Measurements from ENCODE around the gene GPR158.

GPR158 gene

DNA sequence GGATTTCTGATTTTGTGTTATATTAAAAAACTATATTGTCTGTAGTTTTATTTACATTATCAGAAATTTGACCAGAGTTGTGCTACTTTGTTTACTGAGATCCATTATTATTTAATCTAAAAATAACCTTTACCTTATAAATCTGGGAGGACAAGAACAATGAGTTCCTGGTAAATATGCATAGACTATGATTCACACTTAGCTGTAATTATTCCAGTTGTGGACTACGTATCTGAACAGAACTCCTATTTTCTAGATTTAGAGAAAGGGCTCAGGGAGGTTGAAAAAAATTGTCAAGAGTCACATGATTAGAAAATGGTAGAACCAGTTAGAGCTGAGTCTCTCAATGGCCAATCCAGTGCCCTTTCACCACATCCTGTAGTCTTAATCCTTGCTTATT is 4.2 kb upstream of the GPR158 start:
- H3K9ac ChIP-seq (ENCODE audit: low read depth, low read length, poor library complexity, severe bottlenecking) = no peak overlapping the region
- H3K27me3 ChIP-seq (ENCODE audit: insufficient read depth, low read length, poor library complexity, severe bottlenecking) = no peaks in the 10 kb centered on the region
- TF ChIP-seq CTCF (conservative IDR thresholded peaks at IDR 0.05; ENCODE audit: low read length) = no peak
- TF ChIP-seq EZH2phosphoT487 (IDR thresholded peaks at IDR 0.05; ENCODE audit: borderline replicate concordance) = no peak

GRCh38 chr10:25175527-25176420 is 973 bp downstream of the GPR158 start:
- H3K27me3 ChIP-seq (ENCODE audit: insufficient read depth, low read length, poor library complexity, severe bottlenecking) = no peaks in the 10 kb centered on the region
- H3K9me2 ChIP-seq (replicated peaks; ENCODE audit: low read depth, low read length) = no peaks in the 10 kb centered on the region; the same call in 1 of the 2 replicates
- no peak overlapping the region for H3K9ac ChIP-seq (ENCODE audit: low read depth, low read length, poor library complexity, severe bottlenecking)
- H3K4me3 ChIP-seq (ENCODE audit: low read length, poor library complexity, severe bottlenecking) = no peak overlapping the region
- H3K9me3 ChIP-seq (ENCODE audit: insufficient read depth, low read depth, low read length) = no peaks in the 10 kb centered on the region
- H3K4me1 ChIP-seq (ENCODE audit: insufficient read depth, low read length, poor library complexity, severe bottlenecking) = no peaks in the 10 kb centered on the region
- H3K79me2 ChIP-seq (ENCODE audit: insufficient read depth, low read length) = no peaks in the 10 kb centered on the region
- no peak overlapping the region for H3K4me2 ChIP-seq (ENCODE audit: low read depth, low read length, poor library complexity, severe bottlenecking)
- no peaks in the 10 kb centered on the region for H4K20me1 ChIP-seq (ENCODE audit: insufficient read depth, low read length, poor library complexity, severe bottlenecking)
- H3K36me3 ChIP-seq (ENCODE audit: insufficient read depth, low read length) = no peaks in the 10 kb centered on the region
- H2AFZ ChIP-seq (ENCODE audit: low read length) = no peak overlapping the region
- no peaks in the 10 kb centered on the region for H3F3A ChIP-seq (ENCODE audit: low read depth)
- TF ChIP-seq CTCF (conservative IDR thresholded peaks at IDR 0.05; ENCODE audit: low read length) (no peak), EZH2phosphoT487 (IDR thresholded peaks at IDR 0.05; ENCODE audit: borderline replicate concordance) (no peak)

More for the DNA sequence above, 4.2 kb upstream of the GPR158 start:
- Histone ChIP-seq H3F3A (ENCODE audit: low read depth) (no peaks in the 10 kb centered on the region), H3K79me2 (ENCODE audit: insufficient read depth, low read length) (no peaks in the 10 kb centered on the region), H3K9me2 (replicated peaks; ENCODE audit: low read depth, low read length) (no peaks in the 10 kb centered on the region), H4K20me1 (ENCODE audit: insufficient read depth, low read length, poor library complexity, severe bottlenecking) (no peaks in the 10 kb centered on the region), H3K9me3 (ENCODE audit: insufficient read depth, low read depth, low read length) (no peaks in the 10 kb centered on the region; the same call in 1 of the 2 replicates), H3K4me3 (ENCODE audit: low read length, poor library complexity, severe bottlenecking) (no peak overlapping the region), H3K4me2 (ENCODE audit: low read depth, low read length, poor library complexity, severe bottlenecking) (no peak overlapping the region), H2AFZ (ENCODE audit: low read length) (no peak overlapping the region), H3K36me3 (ENCODE audit: insufficient read depth, low read length) (no peaks in the 10 kb centered on the region), H3K4me1 (ENCODE audit: insufficient read depth, low read length, poor library complexity, severe bottlenecking) (no peaks in the 10 kb centered on the region)

DNA sequence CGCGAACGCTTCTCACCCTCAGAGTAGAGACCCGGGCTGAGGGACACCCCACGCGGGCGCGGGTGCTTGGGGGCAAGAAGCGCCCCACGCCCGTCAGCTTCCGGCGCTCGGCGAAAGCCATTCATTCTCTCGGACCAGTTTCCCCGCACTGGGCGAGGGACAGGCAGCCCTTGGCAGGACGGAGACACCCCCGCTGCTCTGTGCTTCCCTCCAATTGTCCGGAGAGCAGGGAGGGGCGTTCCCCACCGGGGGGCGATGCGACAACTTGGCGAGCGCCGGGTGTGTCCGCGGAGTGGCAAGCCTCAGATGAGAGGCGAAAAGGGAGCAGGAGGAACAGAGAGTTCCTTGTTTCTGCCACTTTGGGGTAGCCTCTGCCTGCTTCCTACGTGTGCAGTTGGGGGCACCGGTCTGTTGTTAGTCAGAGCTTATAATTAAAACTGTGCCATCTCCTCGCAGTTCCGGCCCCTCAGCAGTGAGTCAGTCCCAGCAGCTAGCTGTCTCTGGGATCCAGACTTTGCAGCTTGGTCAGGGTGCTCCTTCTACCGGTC is 1.7 kb downstream of the GPR158 start:
- TF ChIP-seq EZH2phosphoT487 (IDR thresholded peaks at IDR 0.05; ENCODE audit: borderline replicate concordance) = no peak
- TF ChIP-seq CTCF (conservative IDR thresholded peaks at IDR 0.05; ENCODE audit: low read length) = no peak
- Histone ChIP-seq H3K27me3 (ENCODE audit: insufficient read depth, low read length, poor library complexity, severe bottlenecking) (no peaks in the 10 kb centered on the region), H3K4me3 (ENCODE audit: low read length, poor library complexity, severe bottlenecking) (no peak overlapping the region), H3K9me3 (ENCODE audit: insufficient read depth, low read depth, low read length) (no peaks in the 10 kb centered on the region), H3K36me3 (ENCODE audit: insufficient read depth, low read length) (no peaks in the 10 kb centered on the region), H3F3A (ENCODE audit: low read depth) (no peaks in the 10 kb centered on the region), H3K4me1 (ENCODE audit: insufficient read depth, low read length, poor library complexity, severe bottlenecking) (no peaks in the 10 kb centered on the region), H3K4me2 (ENCODE audit: low read depth, low read length, poor library complexity, severe bottlenecking) (no peak overlapping the region), H3K9me2 (replicated peaks; ENCODE audit: low read depth, low read length) (no peaks in the 10 kb centered on the region; the same call in 1 of the 2 replicates), H2AFZ (ENCODE audit: low read length) (no peak overlapping the region), H4K20me1 (ENCODE audit: insufficient read depth, low read length, poor library complexity, severe bottlenecking) (no peaks in the 10 kb centered on the region), H3K9ac (ENCODE audit: low read depth, low read length, poor library complexity, severe bottlenecking) (no peak overlapping the region), H3K79me2 (ENCODE audit: insufficient read depth, low read length) (no peaks in the 10 kb centered on the region)
